ENCODE measurements around the gene COA3. TPM values are rescaled to one million over a fixed set of nuclear protein-coding genes. Genes with fewer than 3 reads are reported as not detected.

The COA3 gene
- total RNA-seq, 6 experiments from 2014 or later = 50.4 to 118 (median 68.3) TPM

- TF ChIP-seq POLR2A (IDR thresholded peaks at IDR 0.05) = no peak
- peak; percentile 91 to 95 (median 94) for TF ChIP-seq CTCF (IDR thresholded peaks at IDR 0.05)
- H3K4me3 ChIP-seq = no peak overlapping the region
- no peaks in the 10 kb centered on the region for H3K4me1 ChIP-seq
- no peak overlapping the region for H3K27ac ChIP-seq
- WGBS (ENCODE audit: insufficient coverage, low coverage, low lambda C conversion rate, missing lambda C conversion rate) = 26% methylated on average over 6 of the region's 6 CpGs
- H3K36me3 ChIP-seq = peaks cover 9 to 65% (median 22%) of the 10 kb centered on the region in 4 donors
- H3K27me3 ChIP-seq = no peaks in the 10 kb centered on the region
- DNase-seq (no peak), ATAC-seq (peak; percentile 83 to 91 (median 85))
- intact Hi-C loops (cut with DNase I) = loop anchor here in 1 of 2 donors (5.0 kb wide), 1 partner anchor 89 kb away; no protein-coding TSS in a partner anchor
- H3K9me3 ChIP-seq = no peaks in the 10 kb centered on the region
Measured at GRCh38 chr17:42843358-42843934, 44.9 kb upstream of the COA3 start.

GRCh38 chr17:42841975-42842685, 43.6 kb upstream of the COA3 start:
- H3K36me3 ChIP-seq = peaks cover 9 to 78% (median 27%) of the 10 kb centered on the region in 4 donors
- WGBS (ENCODE audit: insufficient coverage, low coverage, low lambda C conversion rate, missing lambda C conversion rate) = 48% methylated on average over 7 of the region's 11 CpGs
- ATAC-seq (no peak), DNase-seq (no peak)
- no peaks in the 10 kb centered on the region for H3K4me1 ChIP-seq
- no peak overlapping the region for H3K4me3 ChIP-seq
- TF ChIP-seq POLR2A (IDR thresholded peaks at IDR 0.05) (no peak), CTCF (IDR thresholded peaks at IDR 0.05) (no peak)
- H3K9me3 ChIP-seq = no peaks in the 10 kb centered on the region
- H3K27ac ChIP-seq = no peak overlapping the region
- intact Hi-C loops (cut with DNase I) = loop anchor here in 1 of 2 donors (5.0 kb wide), 1 partner anchor 90 kb away; no protein-coding TSS in a partner anchor
- no peaks in the 10 kb centered on the region for H3K27me3 ChIP-seq

GRCh38 chr17:42835732-42836131, 37.2 kb upstream of the COA3 start:
- no peak overlapping the region for H3K4me3 ChIP-seq
- no peak overlapping the region for H3K27ac ChIP-seq
- H3K27me3 ChIP-seq = no peaks in the 10 kb centered on the region
- peaks cover 0 to 23% (median 2%) of the 10 kb centered on the region in 4 donors for H3K4me1 ChIP-seq
- WGBS (ENCODE audit: insufficient coverage, low coverage, low lambda C conversion rate, missing lambda C conversion rate) = 86% methylated on average over 6 of the region's 6 CpGs
- no peak for DNase-seq
- intact Hi-C loops (cut with DNase I) = no loop called here
- no peak for ATAC-seq
- TF ChIP-seq CTCF (IDR thresholded peaks at IDR 0.05) = no peak
- no peak for TF ChIP-seq POLR2A (IDR thresholded peaks at IDR 0.05)
- peaks cover 9 to 45% (median 26%) of the 10 kb centered on the region in 4 donors for H3K36me3 ChIP-seq
- H3K9me3 ChIP-seq = no peaks in the 10 kb centered on the region

- 4% methylated on average over 2 of the region's 18 CpGs for WGBS (ENCODE audit: insufficient coverage, low coverage, low lambda C conversion rate, missing lambda C conversion rate)
- peak; percentile 3 to 18 (median 10) for ATAC-seq
- intact Hi-C loops (cut with DNase I) = no loop called here
Measured at GRCh38 chr17:42833767-42834422, 35.4 kb upstream of the COA3 start.

More at GRCh38 chr17:42833767-42834422, 35.4 kb upstream of the COA3 start:
- Histone ChIP-seq H3K27me3 (no peaks in the 10 kb centered on the region), H3K27ac (peak overlapping the region; percentile 68 to 81 (median 79)), H3K4me1 (peaks cover 0 to 23% (median 2%) of the 10 kb centered on the region in 4 donors), H3K9me3 (no peaks in the 10 kb centered on the region), H3K4me3 (peak overlapping the region; percentile 86 to 92 (median 89)), H3K36me3 (peaks cover 2 to 26% (median 14%) of the 10 kb centered on the region in 4 donors)
- no peak for DNase-seq
- TF ChIP-seq CTCF (IDR thresholded peaks at IDR 0.05) (no peak), POLR2A (IDR thresholded peaks at IDR 0.05) (no peak)
